ENCODE measurements around the gene QRFP. TPM values are rescaled to one million over a fixed set of nuclear protein-coding genes. Genes with fewer than 3 reads are reported as not detected.

Gene QRFP
- total RNA-seq, 2 donors from 2014 or later, result not detected

DNA sequence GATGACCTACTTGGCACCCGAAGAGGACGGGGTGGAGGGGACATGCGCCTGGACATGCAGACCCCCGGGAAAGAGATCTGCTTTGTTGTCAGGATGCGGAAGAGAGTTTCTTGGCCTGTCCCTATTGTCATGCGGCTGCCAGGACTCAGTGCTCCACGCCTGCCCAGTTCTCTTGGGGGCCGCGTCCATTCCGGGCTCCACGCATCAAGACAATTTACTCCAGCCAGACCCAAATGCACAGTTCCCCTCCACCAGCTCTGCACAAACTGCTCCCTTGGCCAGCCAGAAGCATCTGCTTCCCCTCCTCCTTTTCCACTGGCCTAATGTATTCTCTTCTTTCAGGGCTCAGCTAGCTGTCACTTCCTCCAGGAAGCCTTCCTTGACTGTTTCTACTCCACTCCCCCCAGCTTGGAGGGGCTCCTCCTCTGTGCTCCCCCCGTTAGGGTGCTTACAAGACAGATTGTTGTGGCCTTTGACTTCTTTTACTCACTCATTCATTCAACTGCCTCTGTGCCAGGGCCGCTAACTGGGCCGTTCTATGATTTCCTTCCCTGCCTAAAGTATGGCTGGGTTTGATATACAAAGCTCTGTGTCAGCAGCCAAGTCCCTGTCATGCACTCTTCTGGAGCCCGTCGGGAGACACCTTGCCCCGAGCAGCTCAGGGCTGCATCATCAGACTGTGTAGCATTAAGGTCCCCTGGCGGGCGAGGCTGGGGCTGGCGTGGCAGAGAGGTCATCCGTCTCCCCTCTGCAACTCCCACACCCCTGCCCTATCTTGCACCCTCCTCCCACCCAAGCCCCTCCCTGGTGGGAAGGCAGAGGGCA, 35.9 kb upstream of the QRFP start:
- H3K36me3 Mint-ChIP-seq (ENCODE audit: low read depth), result no peaks in the 10 kb centered on the region
- Histone ChIP-seq H3K4me1 (ENCODE audit: control insufficient read depth, insufficient read depth, low read length) (no peaks in the 10 kb centered on the region), H3K9me3 (ENCODE audit: control insufficient read depth, low read length) (no peaks in the 10 kb centered on the region), H3K27ac (ENCODE audit: low read depth, low read length) (no peak overlapping the region), H3K36me3 (ENCODE audit: control insufficient read depth, insufficient read depth, low read length) (no peaks in the 10 kb centered on the region), H3K27me3 (ENCODE audit: control insufficient read depth, insufficient read depth, low read length, poor library complexity, severe bottlenecking) (peaks cover 9% of the 10 kb centered on the region), H3K4me3 (ENCODE audit: low read length) (no peak overlapping the region), H3K9ac (ENCODE audit: extremely low read depth, low read length, poor library complexity, severe bottlenecking) (no peak overlapping the region)
- H3K4me3 Mint-ChIP-seq, result no peak overlapping the region
- TF ChIP-seq, protein P1, sequence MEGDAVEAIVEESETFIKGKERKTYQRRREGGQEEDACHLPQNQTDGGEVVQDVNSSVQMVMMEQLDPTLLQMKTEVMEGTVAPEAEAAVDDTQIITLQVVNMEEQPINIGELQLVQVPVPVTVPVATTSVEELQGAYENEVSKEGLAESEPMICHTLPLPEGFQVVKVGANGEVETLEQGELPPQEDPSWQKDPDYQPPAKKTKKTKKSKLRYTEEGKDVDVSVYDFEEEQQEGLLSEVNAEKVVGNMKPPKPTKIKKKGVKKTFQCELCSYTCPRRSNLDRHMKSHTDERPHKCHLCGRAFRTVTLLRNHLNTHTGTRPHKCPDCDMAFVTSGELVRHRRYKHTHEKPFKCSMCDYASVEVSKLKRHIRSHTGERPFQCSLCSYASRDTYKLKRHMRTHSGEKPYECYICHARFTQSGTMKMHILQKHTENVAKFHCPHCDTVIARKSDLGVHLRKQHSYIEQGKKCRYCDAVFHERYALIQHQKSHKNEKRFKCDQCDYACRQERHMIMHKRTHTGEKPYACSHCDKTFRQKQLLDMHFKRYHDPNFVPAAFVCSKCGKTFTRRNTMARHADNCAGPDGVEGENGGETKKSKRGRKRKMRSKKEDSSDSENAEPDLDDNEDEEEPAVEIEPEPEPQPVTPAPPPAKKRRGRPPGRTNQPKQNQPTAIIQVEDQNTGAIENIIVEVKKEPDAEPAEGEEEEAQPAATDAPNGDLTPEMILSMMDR (conservative IDR thresholded peaks at IDR 0.05), result peak; percentile 44
- H3K27ac Mint-ChIP-seq, result no peak overlapping the region
- H3K9me3 Mint-ChIP-seq, result no peaks in the 10 kb centered on the region
- peaks cover 2% of the 10 kb centered on the region for H3K4me1 Mint-ChIP-seq
- H3K27me3 Mint-ChIP-seq (ENCODE audit: insufficient read depth), result peaks cover 15% of the 10 kb centered on the region
- peak; percentile 81 for DNase-seq
- WGBS, 2 experiments (ENCODE audit: insufficient coverage in 1 of 2, insufficient read length in 1 of 2), result 72 to 74% methylated on average over 9 to 21 of the region's 21 CpGs

DNA sequence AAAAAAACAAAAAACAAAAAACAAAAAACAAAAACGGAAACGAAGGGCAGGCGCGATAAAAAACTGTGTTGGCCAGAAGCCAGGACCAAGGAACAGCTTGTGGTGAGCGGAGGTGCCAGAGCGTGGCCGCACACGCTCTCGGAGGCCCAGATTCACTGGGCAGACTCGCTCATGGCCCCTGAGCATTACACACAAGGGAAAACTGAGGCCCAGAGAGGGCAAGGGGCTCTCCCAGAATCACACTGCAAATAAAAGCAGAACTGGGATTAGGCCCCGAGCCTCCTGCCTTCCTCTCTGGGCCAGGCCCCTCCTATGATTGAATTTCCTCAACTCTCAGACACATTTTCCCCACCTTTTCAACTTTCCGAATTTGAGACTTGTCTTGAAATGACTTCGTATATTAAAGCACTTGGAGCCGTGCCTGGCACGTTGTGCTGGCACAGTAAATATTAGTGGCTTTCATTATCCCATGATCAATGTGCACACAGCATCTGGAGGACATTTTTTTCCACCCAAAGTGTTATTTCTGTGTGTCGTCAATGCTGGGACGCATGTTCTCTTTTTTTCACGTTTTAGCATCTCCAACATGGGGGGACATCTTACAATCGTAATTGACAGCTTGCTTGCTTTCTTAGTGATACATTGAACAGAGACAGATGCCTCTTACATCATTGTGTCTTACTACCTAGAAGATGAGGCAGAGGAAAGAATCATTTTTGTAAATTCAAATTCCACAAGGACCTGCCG, 35.1 kb upstream of the QRFP start:
- Mint-ChIP-seq H3K27ac (no peak overlapping the region), H3K4me3 (no peak overlapping the region), H3K9me3 (no peaks in the 10 kb centered on the region), H3K27me3 (ENCODE audit: insufficient read depth) (peaks cover 7% of the 10 kb centered on the region), H3K4me1 (peaks cover 2% of the 10 kb centered on the region), H3K36me3 (ENCODE audit: low read depth) (no peaks in the 10 kb centered on the region)
- Histone ChIP-seq H3K4me1 (ENCODE audit: control insufficient read depth, insufficient read depth, low read length) (no peaks in the 10 kb centered on the region), H3K27ac (ENCODE audit: low read depth, low read length) (no peak overlapping the region), H3K9ac (ENCODE audit: extremely low read depth, low read length, poor library complexity, severe bottlenecking) (no peak overlapping the region), H3K27me3 (ENCODE audit: control insufficient read depth, insufficient read depth, low read length, poor library complexity, severe bottlenecking) (peaks cover 1% of the 10 kb centered on the region), H3K9me3 (ENCODE audit: control insufficient read depth, low read length) (no peaks in the 10 kb centered on the region), H3K36me3 (ENCODE audit: control insufficient read depth, insufficient read depth, low read length) (no peaks in the 10 kb centered on the region), H3K4me3 (ENCODE audit: low read length) (no peak overlapping the region)
- TF ChIP-seq, protein P1 (conservative IDR thresholded peaks at IDR 0.05), result no peak
- no peak for DNase-seq
- WGBS, 2 experiments (ENCODE audit: insufficient coverage in 1 of 2, insufficient read length in 1 of 2), result 90 to 93% methylated on average over 19 to 20 of the region's 20 CpGs

DNA sequence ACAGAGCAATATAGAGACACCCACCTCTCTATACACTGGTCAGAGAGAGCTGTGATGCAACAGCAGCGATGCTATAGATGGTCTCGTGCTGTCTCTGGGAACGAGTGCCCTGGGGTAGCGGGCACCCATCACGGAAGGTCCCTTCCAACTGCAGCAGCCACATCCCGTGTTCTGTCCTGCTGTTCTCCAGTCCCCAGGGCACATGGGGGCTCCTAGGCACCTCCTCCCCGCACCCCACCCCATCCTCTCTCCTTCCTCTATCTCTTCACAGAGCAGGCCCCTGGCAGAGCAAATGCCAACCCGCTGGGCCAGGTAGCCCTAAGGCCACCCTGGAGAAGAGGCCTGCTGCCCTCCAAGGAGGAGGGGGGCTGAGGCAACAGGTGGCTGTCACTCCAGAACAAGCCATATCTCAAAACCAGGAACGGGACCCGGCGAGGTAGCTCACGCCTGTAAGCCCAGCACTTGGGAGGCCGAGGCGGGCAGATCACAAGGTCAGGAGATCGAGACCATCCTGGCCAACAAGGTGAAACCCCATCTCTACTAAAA, 34.3 kb upstream of the QRFP start:
- H3K9me3 ChIP-seq (ENCODE audit: control insufficient read depth, low read length), result no peaks in the 10 kb centered on the region
- no peaks in the 10 kb centered on the region for H3K36me3 ChIP-seq (ENCODE audit: control insufficient read depth, insufficient read depth, low read length)
- H3K4me3 Mint-ChIP-seq, result no peak overlapping the region
- H3K4me3 ChIP-seq (ENCODE audit: low read length), result no peak overlapping the region
- H3K36me3 Mint-ChIP-seq (ENCODE audit: low read depth), result no peaks in the 10 kb centered on the region
- no peak overlapping the region for H3K27ac ChIP-seq (ENCODE audit: low read depth, low read length)
- H3K4me1 Mint-ChIP-seq, result peaks cover 2% of the 10 kb centered on the region
- TF ChIP-seq, protein P1 (conservative IDR thresholded peaks at IDR 0.05), result no peak
- no peak overlapping the region for H3K27ac Mint-ChIP-seq
- no peaks in the 10 kb centered on the region for H3K27me3 ChIP-seq (ENCODE audit: control insufficient read depth, insufficient read depth, low read length, poor library complexity, severe bottlenecking)
- H3K27me3 Mint-ChIP-seq (ENCODE audit: insufficient read depth), result peaks cover 4% of the 10 kb centered on the region
- DNase-seq, result no peak
- H3K4me1 ChIP-seq (ENCODE audit: control insufficient read depth, insufficient read depth, low read length), result no peaks in the 10 kb centered on the region
- H3K9ac ChIP-seq (ENCODE audit: extremely low read depth, low read length, poor library complexity, severe bottlenecking), result no peak overlapping the region
- H3K9me3 Mint-ChIP-seq, result no peaks in the 10 kb centered on the region
- WGBS, 2 experiments (ENCODE audit: insufficient coverage in 1 of 2, insufficient read length in 1 of 2), result 87 to 92% methylated on average over 4 to 15 of the region's 15 CpGs
